KG1 (cell line): ENCODE measurements around the gene REEP2.
"Not testable (repeated sequence)": the region's sequence is repeated elsewhere in the genome, so short reads cannot be mapped to it uniquely, and the experiment has no call there.

ENCODE experiments used
- DNase-seq: peaks from one replicate; lab custom pipeline; 2025; lab: John Stamatoyannopoulos, UW

Gene REEP2

DNA sequence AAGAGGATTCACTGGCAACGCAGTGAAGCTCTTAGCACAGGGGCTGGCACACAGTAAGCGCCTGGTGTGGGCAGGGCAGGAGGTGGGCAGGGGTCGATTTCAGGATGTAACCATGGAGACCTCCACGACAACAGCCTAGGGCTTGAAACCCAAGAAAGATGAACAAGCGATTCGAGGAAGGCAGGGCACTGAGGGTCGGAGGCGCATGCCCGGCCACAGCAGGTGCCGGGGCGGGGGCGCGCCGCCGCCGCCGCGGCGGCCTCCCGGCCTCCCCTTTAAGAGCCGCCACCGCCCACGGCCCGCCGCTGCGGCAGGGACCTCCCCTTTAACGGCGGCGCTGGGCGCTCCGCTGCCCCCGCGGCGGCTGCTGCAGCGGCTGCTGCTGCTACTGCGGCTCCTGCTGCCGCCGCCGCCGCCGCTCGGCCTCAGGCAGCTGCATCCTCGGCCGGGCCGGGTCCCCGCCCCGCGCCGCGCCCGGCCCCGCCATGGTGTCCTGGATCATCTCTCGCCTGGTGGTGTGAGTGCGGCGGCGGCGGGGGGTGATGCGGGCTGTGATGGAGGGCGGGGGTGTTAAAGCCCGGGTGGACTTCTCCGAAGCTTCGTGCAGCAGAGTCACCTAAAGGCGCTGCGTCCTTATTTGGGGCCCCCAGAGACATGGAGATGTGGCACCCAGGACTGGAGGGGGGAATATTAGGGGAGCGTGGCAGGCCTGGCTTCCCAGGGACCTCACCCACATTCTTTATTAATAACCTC is at the start of gene REEP2:
REEP2 (plus strand) TSS at position 334 of the 753 bp plus-strand sequence; CDS start at position 486, 152 bp downstream.
- no peak for DNase-seq

- no peak for DNase-seq
Observed at GRCh38 chr5:138389332-138389731, 49.5 kb upstream of the REEP2 start.

- not testable (repeated sequence) for DNase-seq
Observed at GRCh38 chr5:138389911-138390310, 48.9 kb upstream of the REEP2 start.

- no peak for DNase-seq
Observed at GRCh38 chr5:138391859-138392386, 46.9 kb upstream of the REEP2 start.

GRCh38 chr5:138402640-138403039 is 36.2 kb upstream of the REEP2 start:
- no peak for DNase-seq

GRCh38 chr5:138408023-138408422 is 30.8 kb upstream of the REEP2 start:
- DNase-seq = no peak

DNA sequence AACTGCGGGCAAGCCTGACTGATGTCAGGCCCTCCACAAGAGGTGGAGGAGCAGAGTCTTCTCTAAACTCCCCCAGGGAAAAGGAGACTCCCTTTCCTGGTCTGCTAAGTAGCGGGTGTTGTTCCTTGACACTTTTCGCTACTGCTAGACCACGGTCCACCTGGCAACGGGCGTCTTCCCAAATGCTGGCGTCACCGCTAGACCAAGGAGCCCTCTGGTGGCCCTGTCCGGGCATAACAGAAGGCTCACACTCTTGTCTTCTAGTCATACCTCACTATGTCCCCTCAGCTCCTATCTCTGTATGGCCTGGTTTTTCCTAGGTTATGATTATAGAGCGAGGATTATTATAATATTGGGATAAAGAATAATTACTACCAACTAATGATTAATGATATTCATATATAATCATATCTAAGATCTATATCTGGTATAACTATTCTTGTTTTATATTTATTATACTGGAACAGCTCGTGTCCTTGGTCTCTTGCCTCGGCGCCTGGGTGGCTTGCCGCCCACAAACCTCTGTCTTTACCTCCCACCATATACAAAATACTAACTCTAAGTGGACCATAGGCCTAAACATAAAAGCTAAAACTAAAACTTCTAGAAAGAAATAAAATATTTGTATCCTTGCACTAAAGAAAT is 27.7 kb upstream of the REEP2 start:
- not testable (repeated sequence) for DNase-seq

- DNase-seq = no peak
Observed at GRCh38 chr5:138418444-138418843, 20.4 kb upstream of the REEP2 start.

GRCh38 chr5:138425079-138425478 is 13.8 kb upstream of the REEP2 start:
- DNase-seq = no peak

DNA sequence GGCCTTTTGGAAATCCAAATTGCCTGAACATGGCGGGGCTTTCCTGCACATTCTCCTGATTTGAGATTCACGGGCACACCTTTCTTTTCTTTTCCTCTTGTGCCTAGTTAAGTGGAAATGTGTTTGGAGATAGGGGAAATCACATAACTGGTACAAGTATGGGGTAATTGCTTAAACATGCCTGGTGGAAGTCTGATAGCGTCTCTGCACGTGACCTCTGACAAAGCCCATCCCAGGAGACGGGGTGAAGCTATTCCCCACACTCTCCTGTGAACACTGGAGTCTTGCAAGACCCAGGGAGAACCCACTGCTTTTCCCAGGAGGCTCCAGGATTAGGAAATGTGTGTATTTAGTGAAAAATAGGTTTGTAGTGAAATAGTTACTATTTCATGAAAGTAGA is 2.9 kb upstream of the REEP2 start:
- no peak for DNase-seq

- no peak for DNase-seq
Observed at GRCh38 chr5:138438003-138438723, 694 bp upstream of the REEP2 start.

- no peak for DNase-seq
Observed at GRCh38 chr5:138439477-138440158, 761 bp downstream of the REEP2 start.

- no peak for DNase-seq
Observed at GRCh38 chr5:138440159-138441073, 1.6 kb downstream of the REEP2 start.

- DNase-seq = no peak
Observed at GRCh38 chr5:138441221-138441620, 2.4 kb downstream of the REEP2 start.

DNA sequence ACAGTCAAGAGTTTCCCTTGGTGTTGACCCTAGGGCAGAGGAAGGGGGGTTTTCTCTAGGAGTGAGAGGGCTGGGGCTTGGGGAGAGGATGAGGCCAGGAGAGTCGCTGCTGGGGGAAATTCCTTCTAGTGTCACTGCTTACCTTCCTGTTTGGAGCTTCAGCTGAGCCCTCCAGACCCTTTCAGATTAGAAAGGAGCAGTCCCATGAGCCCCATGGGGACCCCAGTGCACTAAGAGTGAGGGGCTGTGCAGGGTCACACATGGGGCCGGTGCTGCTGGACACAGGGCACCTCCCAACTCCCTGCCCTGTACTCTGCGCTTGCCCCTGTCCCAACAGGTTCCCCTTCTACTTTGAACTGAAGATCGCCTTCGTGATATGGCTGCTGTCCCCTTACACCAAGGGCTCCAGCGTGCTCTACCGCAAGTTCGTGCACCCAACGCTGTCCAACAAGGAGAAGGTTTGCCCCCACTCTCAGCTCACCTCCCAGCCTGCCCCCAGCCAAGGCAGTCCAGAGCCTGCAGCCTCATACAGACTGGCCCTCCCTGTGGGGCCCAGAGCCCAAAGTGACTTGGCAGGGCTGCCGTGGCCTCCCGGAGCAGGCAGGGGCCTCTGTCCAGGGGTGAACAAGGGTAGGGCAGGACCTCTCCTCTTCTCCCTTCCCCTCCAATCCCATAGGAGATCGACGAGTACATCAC is 5.4 kb downstream of the REEP2 start:
- no peak for DNase-seq

DNA sequence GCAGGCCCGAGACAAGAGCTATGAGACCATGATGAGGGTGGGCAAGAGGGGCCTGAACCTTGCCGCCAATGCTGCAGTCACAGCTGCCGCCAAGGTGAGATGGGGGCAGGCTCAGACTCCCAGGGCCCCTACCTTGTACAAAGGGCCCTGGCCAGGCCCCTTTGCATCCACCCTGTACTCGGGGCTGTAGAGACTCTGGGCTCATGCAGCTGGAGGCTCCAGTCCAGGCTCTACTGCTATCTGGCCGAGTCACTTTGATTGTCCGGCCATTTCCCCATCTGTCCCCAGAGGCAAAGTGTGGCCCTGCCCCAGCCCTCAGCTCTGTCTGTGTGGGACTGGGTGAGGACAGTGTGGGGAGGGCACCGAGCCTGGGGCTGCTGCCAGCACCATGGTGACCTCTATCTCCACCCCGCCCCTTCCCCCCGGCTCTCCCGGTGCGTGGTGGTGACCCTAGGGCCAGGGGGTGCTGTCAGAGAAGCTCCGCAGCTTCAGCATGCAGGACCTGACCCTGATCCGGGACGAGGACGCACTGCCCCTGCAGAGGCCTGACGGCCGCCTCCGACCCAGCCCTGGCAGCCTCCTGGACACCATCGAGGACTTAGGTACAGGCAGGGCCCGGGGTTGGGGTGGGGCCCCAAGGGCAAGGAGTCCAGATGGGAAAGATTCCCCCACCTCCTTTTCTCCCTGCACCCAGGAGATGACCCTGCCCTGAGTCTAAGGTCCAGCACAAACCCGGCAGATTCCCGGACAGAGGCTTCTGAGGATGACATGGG is 6.1 kb downstream of the REEP2 start:
- no peak for DNase-seq

DNA sequence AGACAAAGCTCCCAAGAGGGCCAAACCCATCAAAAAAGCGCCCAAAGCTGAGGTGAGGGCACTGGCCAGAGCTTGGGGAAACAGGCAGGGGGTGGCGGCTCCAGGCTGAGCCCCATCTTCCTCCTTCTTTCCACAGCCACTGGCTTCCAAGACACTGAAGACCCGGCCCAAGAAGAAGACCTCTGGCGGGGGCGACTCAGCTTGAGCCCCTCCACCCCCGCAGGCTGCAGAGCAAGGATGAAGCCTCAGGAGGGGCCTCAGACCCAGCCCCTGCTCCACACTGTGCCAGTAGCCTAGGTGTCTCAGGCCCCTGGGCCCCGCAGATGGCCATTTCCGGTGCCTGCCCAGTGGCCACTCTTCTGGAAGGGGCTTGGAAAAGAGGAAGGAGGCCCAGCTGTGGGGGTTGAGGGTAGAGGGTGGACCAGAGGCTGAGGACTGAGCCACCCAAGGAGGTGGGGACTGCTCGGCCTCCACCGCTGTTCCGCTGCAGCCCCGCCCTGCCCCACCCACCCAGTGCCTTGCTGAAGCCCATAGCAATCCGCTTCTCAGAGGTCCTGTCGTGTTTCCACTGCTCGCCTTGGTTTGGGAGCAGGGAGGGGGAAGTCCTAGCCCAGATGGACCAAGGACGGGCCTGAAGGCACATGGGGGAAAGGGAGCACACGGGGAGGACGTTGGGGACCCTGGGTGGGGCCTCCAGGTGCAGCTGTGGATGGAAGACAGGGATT is 6.9 kb downstream of the REEP2 start:
- DNase-seq = no peak

DNA sequence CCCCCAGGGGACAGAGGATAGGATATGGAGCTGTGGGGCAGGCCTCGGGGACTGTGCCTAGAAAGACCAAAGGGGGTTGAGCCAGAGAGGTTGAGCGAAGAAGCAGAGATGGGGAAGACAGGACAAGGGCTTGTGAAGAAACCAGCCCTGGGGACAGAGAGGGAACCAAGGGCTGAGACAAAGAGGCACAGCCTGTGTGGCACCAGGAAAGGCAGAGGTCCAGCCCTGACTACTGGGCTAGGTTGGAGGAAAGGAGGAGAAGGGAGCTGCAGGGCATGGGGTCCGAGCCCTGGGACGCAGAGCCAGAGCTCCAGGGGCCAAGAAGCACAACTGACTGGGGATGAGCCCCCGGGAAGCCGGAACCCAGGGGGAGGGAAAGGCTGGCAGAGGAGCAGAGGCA is 9.2 kb downstream of the REEP2 start:
- no peak for DNase-seq
